ENCODE results near the gene AUTS2.
A peak's percentile ranks its signal among the peaks of the same experiment; 100 is the strongest.

The AUTS2 gene

GRCh38 chr7:70596598-70596913 lies 998.3 kb downstream of the AUTS2 start:
- DNase-seq = no peak

DNA sequence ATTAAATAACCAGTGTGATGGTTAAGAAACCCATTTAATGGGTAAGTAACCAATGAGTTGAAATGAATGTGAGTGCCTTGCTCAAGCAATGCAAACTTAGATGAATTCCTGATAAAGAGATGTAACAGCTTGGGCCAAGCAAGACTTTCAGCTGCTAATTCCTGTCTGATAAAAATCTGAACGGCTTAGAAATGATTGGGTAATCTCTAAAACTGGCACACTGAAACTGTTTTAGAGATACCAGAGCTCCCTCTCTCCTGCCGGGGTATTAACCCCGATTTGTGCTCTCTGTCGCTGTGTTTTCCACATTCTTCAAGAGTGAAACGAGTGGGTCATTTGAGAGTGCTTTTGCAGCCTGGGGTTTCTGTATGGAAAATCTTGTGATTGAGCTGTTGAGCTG lies 998.8 kb downstream of the AUTS2 start:
- no peak for DNase-seq

GRCh38 chr7:70598976-70599375 lies 1000.7 kb downstream of the AUTS2 start:
- DNase-seq = peak; percentile 47

GRCh38 chr7:70599446-70600190 lies 1001.3 kb downstream of the AUTS2 start:
- no peak for DNase-seq

DNA sequence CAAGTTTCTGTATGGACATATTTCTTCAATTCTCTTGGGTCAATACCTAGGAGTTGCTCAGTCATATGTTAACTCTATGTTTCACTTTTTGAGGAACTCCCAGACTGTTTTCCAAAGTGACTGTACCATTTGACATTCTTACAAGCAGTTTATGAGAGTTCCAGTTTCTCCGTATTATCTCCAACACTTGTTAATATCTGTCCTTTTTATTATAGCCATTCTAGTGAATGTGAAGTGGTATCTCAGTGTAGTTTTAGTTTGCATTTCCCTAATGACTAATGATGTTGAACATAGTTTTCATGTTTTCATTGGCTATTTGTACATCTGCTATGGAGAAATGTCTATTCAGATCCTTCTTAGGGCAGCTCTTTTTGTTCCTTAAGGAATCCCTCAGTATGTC lies 1002.7 kb downstream of the AUTS2 start:
- no peak for DNase-seq

DNA sequence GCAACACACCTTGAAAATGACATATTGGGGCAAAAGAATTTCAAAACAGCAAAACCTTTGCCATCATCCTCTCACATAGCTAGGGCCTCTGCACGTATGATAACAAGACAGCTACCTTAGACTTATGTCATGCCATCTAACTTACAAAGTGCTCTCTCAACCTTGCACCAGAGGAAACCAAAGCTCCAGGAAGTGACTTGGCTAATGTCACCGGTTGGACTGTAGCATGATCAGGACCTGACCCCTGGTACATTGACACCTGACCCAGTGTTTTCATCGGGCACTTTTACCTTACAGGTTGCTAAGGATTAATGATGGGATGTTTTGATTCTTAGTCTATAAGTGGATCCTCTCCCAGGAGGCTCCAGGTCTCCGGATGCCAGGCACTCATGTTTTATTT lies 1003.8 kb downstream of the AUTS2 start:
- DNase-seq = no peak

- no peak for DNase-seq
These were observed 1009.0 kb downstream of the AUTS2 start for GRCh38 chr7:70607281-70607680.

- DNase-seq = no peak
These were observed 1009.5 kb downstream of the AUTS2 start for GRCh38 chr7:70607759-70608158.

GRCh38 chr7:70608229-70608628 lies 1010.0 kb downstream of the AUTS2 start:
- DNase-seq = no peak

DNA sequence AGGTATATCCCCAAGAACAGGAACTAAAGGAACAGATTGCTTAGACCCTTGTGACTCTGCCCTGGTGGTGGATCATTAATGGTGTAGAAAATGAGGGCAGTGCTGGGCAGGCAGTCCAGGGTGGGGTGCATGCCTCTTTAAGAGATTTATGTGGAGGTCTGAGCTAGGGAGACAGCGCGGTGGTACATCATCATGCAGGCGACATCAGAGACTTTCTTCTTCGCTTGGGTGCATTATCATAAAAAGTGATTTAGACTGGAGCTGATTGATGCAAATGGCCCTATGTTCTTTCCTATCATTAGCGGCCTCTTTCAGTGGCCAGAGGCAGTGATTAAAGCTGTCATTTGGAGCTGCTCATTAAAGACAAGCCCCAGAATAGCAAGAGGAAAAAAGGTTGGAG lies 1014.5 kb downstream of the AUTS2 start:
- no peak for DNase-seq

DNA sequence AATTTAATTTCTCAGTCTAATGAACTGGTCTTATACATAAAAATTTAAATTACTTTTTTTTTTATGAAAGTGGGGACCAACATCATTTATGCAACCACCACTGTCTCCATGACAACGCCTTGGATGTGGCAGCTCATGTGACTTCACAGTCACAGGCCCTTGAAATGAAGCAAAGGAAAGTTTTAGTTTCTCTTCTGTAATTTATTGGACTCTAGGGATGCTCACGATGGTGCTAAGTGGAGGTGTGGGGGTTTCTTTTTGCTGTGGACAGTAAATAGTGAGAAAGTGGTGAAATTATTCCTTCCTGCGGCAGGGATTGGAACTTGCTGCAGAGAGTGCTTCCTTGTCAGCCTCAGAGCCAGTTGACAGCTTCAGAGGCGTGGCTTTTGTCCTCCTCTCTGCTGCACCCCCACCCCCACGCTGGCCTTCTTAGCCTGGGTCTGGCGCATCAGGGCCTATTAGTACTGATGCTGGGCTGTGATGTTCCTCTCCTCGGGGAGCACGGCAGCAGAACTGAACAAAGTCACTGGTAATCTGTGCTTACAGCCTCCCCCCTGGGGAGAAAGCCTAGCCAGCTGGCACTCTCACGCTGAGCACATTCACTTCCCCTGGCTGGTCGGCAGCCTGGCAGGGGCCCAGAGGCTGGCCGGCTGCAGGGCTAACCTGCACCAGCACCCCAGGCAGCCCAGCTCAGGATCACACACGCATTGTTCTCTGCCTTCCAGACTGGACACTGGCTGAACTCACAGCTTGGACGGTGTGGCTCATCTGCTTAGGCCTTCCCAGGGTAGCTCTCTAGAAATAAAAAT lies 1016.2 kb downstream of the AUTS2 start:
- DNase-seq = peak; percentile 10

DNA sequence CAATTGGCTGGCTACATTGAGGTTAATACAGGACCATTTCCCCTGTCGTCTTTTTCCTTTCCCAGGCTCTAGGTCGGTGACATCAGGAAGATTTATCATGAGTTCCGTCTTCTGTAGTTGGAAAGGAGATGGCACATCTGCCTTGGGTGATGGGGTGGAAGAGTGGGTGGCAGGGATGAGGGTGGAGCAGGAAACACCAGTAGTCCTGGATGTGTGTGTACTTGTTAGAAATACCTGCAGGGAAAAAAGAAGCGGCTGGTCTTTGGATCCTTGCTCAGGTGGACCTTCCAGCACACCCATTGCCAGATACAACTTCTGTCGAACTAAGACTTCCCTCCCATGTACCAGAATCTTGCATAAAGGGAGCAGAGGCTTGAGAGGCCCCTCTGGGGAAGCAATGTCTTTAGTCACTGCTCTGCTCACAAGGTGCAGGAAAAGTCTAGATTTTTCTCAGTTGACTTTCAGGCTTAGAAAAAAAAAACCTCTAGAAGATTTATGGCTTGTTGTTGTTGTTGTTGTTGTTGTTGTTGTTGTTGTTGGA lies 1016.9 kb downstream of the AUTS2 start:
- no peak for DNase-seq

GRCh38 chr7:70616211-70616610 lies 1017.9 kb downstream of the AUTS2 start:
- no peak for DNase-seq

GRCh38 chr7:70616821-70617220 lies 1018.5 kb downstream of the AUTS2 start:
- DNase-seq = no peak

DNA sequence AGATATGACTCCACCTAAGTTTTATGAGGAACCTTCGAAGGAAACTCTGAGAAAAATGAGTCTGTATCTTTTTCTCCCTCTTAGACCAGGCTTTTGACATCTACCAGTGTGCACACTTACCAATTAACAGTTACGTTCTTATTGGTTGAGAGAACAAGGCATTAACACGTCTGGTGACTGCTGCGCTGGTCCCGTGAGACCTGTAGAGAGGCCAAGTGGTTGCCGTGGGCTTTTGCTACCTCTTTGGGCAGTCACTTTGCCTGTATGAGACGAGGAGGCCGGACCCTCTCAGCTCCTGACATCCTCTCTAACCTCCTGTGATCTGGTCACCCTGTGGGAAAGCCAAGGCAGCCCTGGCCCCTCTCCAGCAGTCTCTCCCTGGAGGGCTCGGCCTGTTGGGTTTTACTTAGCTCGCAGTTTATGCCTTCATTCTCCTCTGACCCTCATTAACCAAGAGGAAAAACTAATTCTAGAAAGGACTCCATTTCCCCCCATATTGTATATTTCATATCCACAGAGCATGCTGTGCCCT lies 1019.8 kb downstream of the AUTS2 start:
- no peak for DNase-seq

GRCh38 chr7:70619130-70619529 lies 1020.9 kb downstream of the AUTS2 start:
- DNase-seq = no peak

GRCh38 chr7:70619659-70620058 lies 1021.4 kb downstream of the AUTS2 start:
- no peak for DNase-seq

- DNase-seq = no peak
These were observed 1022.2 kb downstream of the AUTS2 start for GRCh38 chr7:70620333-70621055.

DNA sequence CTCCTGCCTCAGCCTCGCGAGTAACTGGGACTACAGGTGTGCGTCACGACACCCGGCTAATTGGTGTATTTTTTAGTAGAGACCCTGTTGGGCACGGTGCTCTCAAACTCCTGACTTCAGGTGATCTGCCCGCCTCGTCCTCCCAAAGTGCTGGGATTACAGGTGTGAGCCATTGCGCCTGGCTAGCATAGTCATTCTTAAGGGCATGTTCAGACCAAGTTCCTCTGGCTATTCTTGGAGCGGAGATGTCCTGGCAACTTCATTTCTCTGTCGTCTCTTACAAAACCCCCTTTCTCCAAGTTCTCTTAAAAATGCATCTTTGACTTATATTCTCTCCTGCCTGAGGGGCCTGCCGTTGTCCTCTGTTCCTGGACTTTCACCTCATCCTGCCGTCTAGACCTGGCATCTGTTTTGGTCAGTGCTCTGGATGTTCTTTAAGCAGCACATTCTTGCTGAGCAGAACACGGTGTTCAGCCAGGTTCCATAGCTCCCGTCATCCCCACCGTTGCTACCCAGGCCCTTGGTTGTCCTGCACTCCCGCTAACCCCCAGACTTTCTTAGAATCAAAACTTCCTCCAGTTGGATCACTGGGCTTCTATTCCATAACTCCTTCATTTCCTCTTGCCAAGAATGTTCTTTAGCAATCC lies 1023.8 kb downstream of the AUTS2 start:
- no peak for DNase-seq

DNA sequence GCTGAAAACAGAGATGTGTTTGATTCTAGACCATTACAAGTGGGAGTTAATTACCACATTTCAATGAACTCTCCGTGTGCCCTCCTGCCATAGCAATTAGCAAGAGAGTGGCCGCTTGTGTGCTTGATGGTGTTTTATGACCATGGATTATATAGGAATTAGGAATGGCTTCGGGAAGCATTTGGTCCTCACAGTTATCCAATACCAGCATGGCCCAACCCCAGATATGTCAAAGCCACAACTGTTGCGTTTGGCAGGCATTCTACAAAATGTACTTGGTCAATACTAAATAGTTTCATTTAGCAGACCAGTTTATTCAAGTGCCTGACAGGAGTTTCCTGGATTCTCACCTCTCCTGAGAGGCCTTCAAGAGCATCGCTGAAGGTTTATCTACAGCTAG lies 1024.7 kb downstream of the AUTS2 start:
- DNase-seq = no peak

- no peak for DNase-seq
These were observed 1026.3 kb downstream of the AUTS2 start for GRCh38 chr7:70624500-70625103.

GRCh38 chr7:70627461-70627860 lies 1029.2 kb downstream of the AUTS2 start:
- DNase-seq = no peak

Data from NCI-H510A (cell line).